Esophagus muscularis mucosa (tissue), 4 donors: Measurements from ENCODE around the gene OSBPL1A. TPM values are rescaled to one million over a fixed set of nuclear protein-coding genes. Genes with fewer than 3 reads are reported as not detected.
"Not testable (repeated sequence)": the region's sequence is repeated elsewhere in the genome, so short reads cannot be mapped to it uniquely, and the experiment has no call there.

Experiments used
- DNase-seq: peaks from one replicate; pipeline ENCODE4 v3.0.0-alpha.2; 2017; ENCODE audit errors: extremely low spot score
- H3K27ac ChIP-seq, 4 donors: fragments of 200-600 bp; sonication (generic); replicated peaks in 1 of 4; 1 replicate in 3 of 4; 2 replicates in 1 of 4; pipeline ENCODE4 v1.5.1; 2016 to 2019; ENCODE audit warnings: mild to moderate bottlenecking in 1 of 4
- H3K27me3 ChIP-seq, 4 donors: fragments of 200-600 bp; sonication (generic); one replicate each; pipeline versions ENCODE4 v1.5.1 to v1.6.0; 2016 to 2019
- H3K36me3 ChIP-seq, 4 donors: fragments of 200-600 bp; sonication (generic); one replicate each; pipeline ENCODE4 v1.5.1; 2016 to 2019
- H3K4me1 ChIP-seq, 4 donors: fragments of 200-600 bp; sonication (generic); one replicate each; pipeline ENCODE4 v1.5.1; 2016 to 2019
- H3K4me3 ChIP-seq, 4 donors: fragments of 200-600 bp; sonication (generic); 1 replicate in 2 of 4; 2 replicates in 2 of 4; pipeline ENCODE4 v1.5.1; 2016 to 2019; ENCODE audit warnings: mild to moderate bottlenecking in 4 of 4, moderate library complexity in 1 of 4
- H3K9me3 ChIP-seq, 4 donors: fragments of 200-600 bp; sonication (generic); 1 replicate in 3 of 4; 2 replicates in 1 of 4; pipeline ENCODE4 v1.5.1; 2016 to 2019
- CTCF ChIP-seq, 3 experiments: fragments of 200-600 bp in 2 of 3; fragments of 450-650 bp in 1 of 3; sonication (generic) in 2 of 3; IDR thresholded peaks; one replicate each; pipeline ENCODE4 v1.5.1; 2017 to 2019; ENCODE audit warnings: antibody characterized with exemption in 3 of 3, mild to moderate bottlenecking in 2 of 3, moderate library complexity in 1 of 3
- EP300 ChIP-seq: sonication (generic); formaldehyde crosslinking; IDR thresholded peaks from one replicate; pipeline ENCODE4 v1.6.1; 2017; ENCODE audit warnings: antibody characterized with exemption
- POLR2A ChIP-seq: fragments of 450-650 bp; IDR thresholded peaks from one replicate; pipeline ENCODE4 v1.6.1; 2017; ENCODE audit warnings: antibody characterized with exemption, moderate library complexity, mild to moderate bottlenecking, low read depth
- POLR2AphosphoS5 ChIP-seq, 2 donors: sonication (generic); formaldehyde crosslinking; IDR thresholded peaks; one replicate each; pipeline ENCODE4 v1.6.1; 2017; ENCODE audit warnings: antibody characterized with exemption in 2 of 2
- WGBS: methylation state at CpG from one replicate; pipeline ENCODE4 v1.1.5; 2018; 5-methylcytosine and 5-hydroxymethylcytosine counted together
- intact Hi-C: fragments of 100-400 bp; cut with DNase I; formaldehyde crosslinking; loops from one replicate; pipeline ENCODE4 v1.15.1; 2023
- total RNA-seq, 4 donors: library from RNA; depleted of rRNA; stranded (reverse); fragments of >200 nt; gene quantifications; one replicate each; pipeline versions ENCODE4 v1.1.0 to v1.2.1, GENCODE V29; 2016

OSBPL1A gene
- total RNA-seq, 4 donors from 2014 or later, result 78.2 to 126 (median 101) TPM

- intact Hi-C loops, result no loop called here
- Histone ChIP-seq H3K4me1 (no peaks in the 10 kb centered on the region), H3K4me3 (no peak overlapping the region), H3K27ac (no peak overlapping the region), H3K9me3 (no peaks in the 10 kb centered on the region), H3K27me3 (no peaks in the 10 kb centered on the region), H3K36me3 (peaks cover 15 to 76% (median 64%) of the 10 kb centered on the region in 4 donors)
- TF ChIP-seq POLR2A (no peak), EP300 (no peak), CTCF (IDR thresholded peaks at IDR 0.05) (no peak), POLR2AphosphoS5 (IDR thresholded peaks at IDR 0.05) (no peak)
- no peak for DNase-seq
- WGBS, result 83% methylated on average over 3 of the region's 3 CpGs
These were observed 239.8 kb downstream of the OSBPL1A start for GRCh38 chr18:24157855-24158254.

GRCh38 chr18:24153397-24153796, 244.2 kb downstream of the OSBPL1A start:
- no peak overlapping the region for H3K27ac ChIP-seq
- H3K27me3 ChIP-seq, result no peaks in the 10 kb centered on the region
- H3K36me3 ChIP-seq, result peaks cover 0 to 48% (median 41%) of the 10 kb centered on the region in 4 donors
- no peak overlapping the region for H3K4me3 ChIP-seq
- no peak for DNase-seq
- intact Hi-C loops, result no loop called here
- WGBS, result 94% methylated on average over 3 of the region's 3 CpGs
- H3K4me1 ChIP-seq, result no peaks in the 10 kb centered on the region
- TF ChIP-seq EP300 (no peak), POLR2AphosphoS5 (IDR thresholded peaks at IDR 0.05) (no peak), CTCF (IDR thresholded peaks at IDR 0.05) (no peak), POLR2A (no peak)
- no peaks in the 10 kb centered on the region for H3K9me3 ChIP-seq

- WGBS, result no CpG with 5 or more reads among the region's 28 CpGs
- H3K4me1 ChIP-seq, H3K4me3 ChIP-seq, H3K27me3 ChIP-seq, intact Hi-C loops, DNase-seq, H3K9me3 ChIP-seq, H3K27ac ChIP-seq: not testable (repeated sequence)
- H3K36me3 ChIP-seq, result peaks cover 0 to 24% (median 10%) of the 10 kb centered on the region in 4 donors
These were observed 248.0 kb downstream of the OSBPL1A start for GRCh38 chr18:24149591-24149990.

GRCh38 chr18:24142376-24142775, 255.2 kb downstream of the OSBPL1A start:
- H3K36me3 ChIP-seq, result no peaks in the 10 kb centered on the region
- intact Hi-C loops, result no loop called here
- H3K27me3 ChIP-seq, result no peaks in the 10 kb centered on the region

GRCh38 chr18:24140697-24141096, 256.9 kb downstream of the OSBPL1A start:
- H3K27ac ChIP-seq, result no peak overlapping the region
- TF ChIP-seq EP300, result no peak
- no peak for TF ChIP-seq POLR2A
- no peak for TF ChIP-seq POLR2AphosphoS5 (IDR thresholded peaks at IDR 0.05)
- TF ChIP-seq CTCF (IDR thresholded peaks at IDR 0.05), result no peak
- no peaks in the 10 kb centered on the region for H3K27me3 ChIP-seq
- peaks cover 0 to 18% (median 17%) of the 10 kb centered on the region in 4 donors for H3K4me1 ChIP-seq
- no peak for DNase-seq
- H3K36me3 ChIP-seq, result no peaks in the 10 kb centered on the region
- H3K9me3 ChIP-seq, result no peaks in the 10 kb centered on the region
- intact Hi-C loops, result no loop called here
- 94% methylated on average over 2 of the region's 2 CpGs for WGBS
- no peak overlapping the region for H3K4me3 ChIP-seq

More at GRCh38 chr18:24142376-24142775, 255.2 kb downstream of the OSBPL1A start:
- TF ChIP-seq CTCF (IDR thresholded peaks at IDR 0.05) (no peak), EP300 (no peak), POLR2AphosphoS5 (IDR thresholded peaks at IDR 0.05) (no peak), POLR2A (no peak)
- no peak for DNase-seq
- no peak overlapping the region for H3K27ac ChIP-seq
- H3K9me3 ChIP-seq, result no peaks in the 10 kb centered on the region
- H3K4me1 ChIP-seq, result peaks cover 0 to 18% (median 17%) of the 10 kb centered on the region in 4 donors
- no peak overlapping the region for H3K4me3 ChIP-seq
